ENCODE data around the gene RPL7A. TPM values are rescaled to one million over a fixed set of nuclear protein-coding genes. Genes with fewer than 3 reads are reported as not detected.

Gene RPL7A
- total and polyA plus RNA-seq, 2 of the 4 experiments (the other 2 are of a cell fraction), result 3,220 to 4,096 TPM

DNA sequence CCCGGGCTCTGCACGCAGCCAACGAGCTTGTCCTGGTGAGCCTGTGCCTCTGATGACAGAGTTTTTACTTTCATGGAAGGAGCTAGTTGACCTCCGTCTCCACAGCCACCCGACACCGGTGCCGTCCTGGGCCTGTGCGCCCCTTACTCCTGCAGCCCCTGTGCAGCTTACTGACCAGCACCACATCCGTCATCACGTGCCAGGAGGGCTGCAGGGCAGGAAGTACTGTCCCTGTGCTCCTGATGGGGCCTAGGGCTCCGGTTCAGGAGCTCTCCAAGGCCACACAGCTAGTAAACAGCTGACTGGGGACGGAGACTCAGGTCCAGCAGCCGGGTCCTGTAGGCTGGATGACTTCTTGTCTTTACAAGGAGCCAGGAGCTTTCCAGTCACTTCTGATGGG is 38.3 kb downstream of the RPL7A start:
- Histone ChIP-seq H3K4me3 (ENCODE audit: insufficient read depth, low read depth, low read length) (no peak overlapping the region), H4K91ac (ENCODE audit: insufficient read depth, low read depth, low read length) (no peak overlapping the region), H2BK15ac (ENCODE audit: low read depth, low read length) (no peak overlapping the region), H2AK9ac (replicated peaks; ENCODE audit: low read depth, low read length, poor library complexity) (no peak overlapping the region), H3K18ac (ENCODE audit: low read depth, low read length) (no peak overlapping the region), H4K5ac (ENCODE audit: low read depth, low read length) (no peak overlapping the region), H2AFZ (replicated peaks; ENCODE audit: low read length, poor library complexity) (no peak overlapping the region), H2BK120ac (ENCODE audit: low read depth, low read length) (no peak overlapping the region), H3K4me2 (ENCODE audit: low read depth, low read length) (no peak overlapping the region), H3K79me1 (ENCODE audit: low read depth in 1 of 2, low read length in 2 of 2) (no peaks in the 10 kb centered on the region), H3K9ac (ENCODE audit: low read depth, low read length) (no peak overlapping the region), H3K14ac (replicated peaks; ENCODE audit: low read depth, low read length) (no peak overlapping the region), H4K8ac (ENCODE audit: low read depth in 2 of 2, low read length in 2 of 2) (no peak overlapping the region), H2BK5ac (ENCODE audit: low read depth, low read length, poor library complexity, severe bottlenecking) (no peak overlapping the region), H4K20me1 (ENCODE audit: insufficient read depth, low read length) (no peaks in the 10 kb centered on the region; the same call in 1 of the 2 replicates), H3K23ac (ENCODE audit: low read depth, low read length) (no peak overlapping the region), H3K9me3 (ENCODE audit: control insufficient read depth, insufficient read depth, low read length) (no peaks in the 10 kb centered on the region), H3K27me3 (ENCODE audit: control insufficient read depth, insufficient read depth, low read length) (peaks cover 5% of the 10 kb centered on the region; the same call in 1 of the 2 replicates), H3K27ac (ENCODE audit: insufficient read depth, low read length) (no peak overlapping the region), H3K9me1 (ENCODE audit: insufficient read depth, low read length) (no peaks in the 10 kb centered on the region), H3K36me3 (ENCODE audit: control insufficient read depth, insufficient read depth, low read length) (no peaks in the 10 kb centered on the region), H3K56ac (ENCODE audit: extremely low read depth, insufficient read depth, low read length) (no peak overlapping the region), H3K4me1 (ENCODE audit: control insufficient read depth, insufficient read depth, low read length) (no peaks in the 10 kb centered on the region), H3K4ac (ENCODE audit: low read depth, low read length) (no peak overlapping the region), H2AK5ac (ENCODE audit: low read depth, low read length) (no peak overlapping the region), H2BK20ac (ENCODE audit: low read depth, low read length) (no peak overlapping the region)
- BruUV-seq (replicated peaks), result no TSS peak
- DNase-seq, result no peak
- ChIA-PET POLR2A (ENCODE audit: unreplicated experiment) (no interaction called here), CTCF (no interaction called here)
- intact Hi-C loops (cut with micrococcal nuclease) (no loop called here), in situ Hi-C loops (cut with MboI; ENCODE audit: low sequenced_read_pairs) (no loop called here), dilution Hi-C loops (cut with HindIII; ENCODE audit: low sequenced_read_pairs, unreplicated experiment) (no loop called here)
- TF ChIP-seq MAZ (IDR thresholded peaks at IDR 0.05; ENCODE audit: borderline replicate concordance, low read depth, low read length) (no peak), FOS (IDR thresholded peaks at IDR 0.05; ENCODE audit: low read depth, low read length) (no peak), RCOR1 (IDR thresholded peaks at IDR 0.05; ENCODE audit: insufficient replicate concordance, low read length) (no peak), SMC3 (IDR thresholded peaks at IDR 0.05; ENCODE audit: low read depth, low read length) (no peak), RFX5 (IDR thresholded peaks at IDR 0.05; ENCODE audit: low read depth, low read length) (no peak), BHLHE40 (IDR thresholded peaks at IDR 0.05; ENCODE audit: low read depth, low read length) (no peak), CTCF (conservative IDR thresholded peaks at IDR 0.05; ENCODE audit: low read depth, low read length) (no peak), MXI1 (IDR thresholded peaks at IDR 0.05; ENCODE audit: borderline replicate concordance, low read depth, low read length) (no peak), NFE2L2 (IDR thresholded peaks at IDR 0.05; ENCODE audit: low read depth, low read length) (no peak), CEBPB (IDR thresholded peaks at IDR 0.05; ENCODE audit: low read depth, low read length) (no peak)
- ATAC-seq (ENCODE audit: low read depth), result no peak
- 62% methylated on average over 4 of the region's 13 CpGs; no CpG with 5 or more reads in 1 of the 2 experiments for WGBS, 2 experiments (ENCODE audit: extremely low coverage in 2 of 2, insufficient read length in 1 of 2)

Data from IMR-90 (cell line).